Right renal pelvis (tissue), 4 donors: ENCODE measurements around the gene MED27. TPM values are rescaled to one million over a fixed set of nuclear protein-coding genes. Genes with fewer than 3 reads are reported as not detected.

Experiments used
- DNase-seq, 4 donors: peaks; one replicate each; pipeline ENCODE4 v3.0.0-alpha.2; 2013; ENCODE audit warnings: low read depth in 4 of 4, low spot score in 3 of 4, missing footprints in 1 of 4
- polyA plus RNA-seq, 4 donors: library from polyadenylated mRNA; unstranded; fragments of 120-200 nt; gene quantifications; one replicate each; pipeline ENCODE4 v1.2.1, GENCODE V29; 2013; ENCODE audit not compliant: insufficient read length in 4 of 4

MED27 gene
- polyA plus RNA-seq, 4 donors = 21.9 to 22.3 (median 22.2) TPM

DNA sequence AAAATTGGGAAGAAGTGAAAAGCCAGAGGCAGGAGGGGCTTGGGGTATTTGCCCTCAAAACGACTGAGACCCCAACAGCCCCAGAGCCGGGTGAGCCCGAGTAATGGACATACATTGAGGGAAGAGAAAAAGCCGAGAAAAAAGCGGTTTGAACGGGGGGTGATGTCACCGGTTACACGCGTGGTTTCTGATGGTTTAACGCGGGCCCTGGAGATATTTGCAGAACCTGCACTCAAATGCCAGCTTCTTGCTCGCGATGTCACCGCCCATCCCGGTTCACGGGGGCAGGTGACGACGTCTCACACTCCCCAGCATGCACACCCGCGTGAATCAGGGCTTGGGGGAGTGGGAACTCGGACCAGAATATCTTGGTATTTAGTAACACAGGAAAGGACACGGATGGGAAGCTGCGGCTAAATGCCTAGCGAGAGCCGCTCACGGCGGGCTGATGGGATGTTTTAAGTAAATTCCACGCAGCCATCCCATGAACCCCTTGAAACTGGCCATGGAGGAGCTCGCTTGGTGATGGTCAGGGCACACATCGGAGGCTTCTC lies 237.8 kb downstream of the MED27 start:
- no peak for DNase-seq

DNA sequence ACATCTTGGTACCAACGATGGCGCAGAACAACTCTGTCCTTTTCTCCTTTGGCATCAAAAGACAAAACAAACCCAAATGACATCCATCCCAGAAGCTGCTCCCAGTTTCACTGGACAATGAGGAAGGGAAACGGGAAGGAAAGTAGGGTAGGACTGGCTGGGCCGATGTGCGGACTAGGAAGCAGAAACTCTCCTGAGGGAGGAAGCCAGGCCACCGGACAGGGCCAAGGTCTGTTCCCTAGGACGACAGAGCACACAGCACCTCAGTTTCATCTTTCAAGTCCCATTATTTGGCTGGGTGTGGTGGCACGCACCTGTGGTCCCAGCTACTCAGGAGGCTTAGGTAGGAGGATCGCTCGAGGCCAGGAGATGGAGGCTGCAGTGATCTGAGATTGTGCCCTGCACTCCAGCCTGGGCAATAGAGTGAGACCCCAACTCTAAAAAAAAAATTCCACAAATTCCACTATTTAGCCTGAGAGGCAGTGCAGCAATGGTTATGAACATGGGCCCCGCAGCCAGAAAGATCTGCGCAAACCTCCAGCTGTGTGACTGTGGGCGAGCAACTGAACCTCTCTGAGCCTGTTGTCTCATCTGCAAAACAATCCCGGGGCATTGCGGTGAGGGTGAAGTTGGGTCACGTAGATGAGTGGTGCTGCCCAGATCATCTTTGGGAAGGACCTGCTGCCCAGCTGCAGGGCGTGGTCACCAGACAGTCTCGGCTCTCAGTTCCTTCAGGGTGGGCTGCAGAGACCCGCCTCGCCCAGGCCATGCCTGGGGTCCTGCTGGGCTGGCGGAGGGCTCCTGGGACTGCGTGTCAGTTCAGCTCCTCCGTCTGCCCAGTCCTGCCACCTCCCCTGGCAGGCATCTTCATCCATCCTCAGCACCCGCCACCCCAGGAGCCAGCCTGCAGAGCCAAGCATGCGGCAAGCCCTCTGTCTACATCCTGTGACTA lies 238.6 kb downstream of the MED27 start:
- no peak for DNase-seq

DNA sequence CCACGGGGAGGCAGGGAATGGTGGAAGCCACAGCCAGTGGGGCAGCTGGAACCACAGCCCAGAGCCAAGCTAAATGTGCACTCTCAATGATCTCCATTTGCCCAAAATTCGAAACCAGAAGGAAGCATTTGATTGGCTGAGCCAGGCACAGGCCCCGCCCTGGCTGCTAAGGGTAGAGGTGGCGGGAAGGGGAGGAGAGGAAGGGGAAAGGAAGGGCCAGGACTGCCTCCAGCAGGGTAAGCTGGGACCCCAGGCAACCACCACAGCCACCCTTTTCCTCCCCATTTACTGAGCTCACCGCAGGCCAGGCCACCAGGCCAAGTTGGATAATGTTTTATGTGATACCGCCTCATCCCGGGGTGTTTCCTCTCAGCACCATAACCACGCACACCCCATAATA lies 239.4 kb downstream of the MED27 start:
- no peak for DNase-seq

- no peak for DNase-seq
Observed at GRCh38 chr9:131839281-131840084, 240.2 kb downstream of the MED27 start.

DNA sequence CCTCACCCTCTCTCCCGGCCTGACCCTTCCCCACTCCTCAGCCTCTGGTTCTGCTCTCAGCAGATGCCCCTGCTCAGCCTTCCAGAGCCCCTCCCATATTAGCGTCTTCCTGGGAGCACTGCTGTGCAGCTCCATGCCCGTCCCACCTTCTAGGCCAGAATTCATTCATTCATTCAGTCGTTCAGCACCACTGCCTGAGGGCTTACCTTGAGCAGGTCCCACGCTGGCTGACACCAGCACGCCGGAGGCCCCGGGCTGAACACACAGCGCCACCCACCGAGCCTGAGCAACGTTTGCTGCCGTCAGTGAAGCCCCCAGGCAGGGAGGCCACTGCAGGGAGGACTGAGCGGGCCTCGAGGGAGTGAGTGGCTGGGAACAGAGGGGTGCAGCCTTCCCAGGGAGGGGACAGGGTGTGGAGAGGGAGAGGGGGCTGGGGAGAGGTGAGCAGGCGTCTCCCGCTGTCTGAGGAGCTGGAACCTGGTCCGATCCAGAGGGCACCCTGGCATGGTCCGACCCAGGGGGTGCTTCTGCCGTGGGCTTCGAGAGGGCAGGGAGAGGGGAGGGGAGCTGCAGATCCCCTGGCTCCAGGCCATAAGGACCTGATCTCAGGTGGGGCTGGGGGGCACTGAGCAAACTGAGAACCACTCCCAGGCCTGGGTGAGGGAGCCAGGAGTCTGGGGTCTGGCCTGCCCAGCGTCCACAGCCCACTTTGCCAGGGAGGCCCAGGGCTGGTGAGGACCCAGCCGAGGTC lies 241.0 kb downstream of the MED27 start:
- DNase-seq = no peak

- DNase-seq = no peak
Observed at GRCh38 chr9:131837836-131838235, 241.8 kb downstream of the MED27 start.

- no peak for DNase-seq
Observed at GRCh38 chr9:131837316-131837715, 242.4 kb downstream of the MED27 start.

GRCh38 chr9:131836607-131837315 lies 242.9 kb downstream of the MED27 start:
- DNase-seq = no peak

- no peak for DNase-seq
Observed at GRCh38 chr9:131836021-131836420, 243.6 kb downstream of the MED27 start.

DNA sequence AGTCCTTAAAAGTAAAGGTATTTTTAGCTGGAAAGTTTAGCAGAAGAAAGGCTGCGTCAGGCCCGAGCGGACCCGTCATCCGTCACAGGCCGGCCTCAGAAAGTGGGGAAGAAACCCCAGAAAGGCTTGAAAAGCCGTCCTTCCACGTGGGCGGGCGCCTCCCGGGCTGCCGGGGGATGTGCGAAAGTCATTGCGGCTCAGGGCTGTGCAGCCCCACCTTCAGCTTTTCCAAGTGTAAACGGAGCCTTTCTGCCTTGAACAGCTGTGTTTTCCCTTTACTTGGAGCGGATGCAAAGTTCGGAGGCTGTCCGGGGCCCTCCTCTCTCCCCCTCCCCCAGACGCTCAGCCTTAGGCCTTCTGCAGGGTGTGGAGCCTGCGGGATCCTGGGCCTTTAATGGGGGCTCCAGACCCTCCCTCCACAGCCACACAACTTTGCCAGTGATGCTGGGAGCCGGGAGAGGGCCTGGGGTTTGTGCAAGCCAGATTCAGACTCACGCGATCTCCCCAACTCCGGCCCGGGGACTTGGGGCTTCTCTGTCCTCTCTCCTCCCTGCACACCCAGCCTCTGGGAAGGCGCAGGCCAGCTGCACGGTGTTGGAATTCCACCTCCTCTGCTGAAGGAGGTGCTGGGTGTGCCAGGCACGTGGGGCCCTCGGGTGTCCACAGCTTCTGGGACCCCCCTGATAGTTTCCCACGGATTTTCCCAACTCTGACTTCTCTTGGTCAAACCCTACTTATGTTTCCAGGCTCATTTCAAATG lies 244.3 kb downstream of the MED27 start:
- peak; percentile 33 to 56 (median 36) for DNase-seq

GRCh38 chr9:131834721-131835120 lies 244.9 kb downstream of the MED27 start:
- no peak for DNase-seq

DNA sequence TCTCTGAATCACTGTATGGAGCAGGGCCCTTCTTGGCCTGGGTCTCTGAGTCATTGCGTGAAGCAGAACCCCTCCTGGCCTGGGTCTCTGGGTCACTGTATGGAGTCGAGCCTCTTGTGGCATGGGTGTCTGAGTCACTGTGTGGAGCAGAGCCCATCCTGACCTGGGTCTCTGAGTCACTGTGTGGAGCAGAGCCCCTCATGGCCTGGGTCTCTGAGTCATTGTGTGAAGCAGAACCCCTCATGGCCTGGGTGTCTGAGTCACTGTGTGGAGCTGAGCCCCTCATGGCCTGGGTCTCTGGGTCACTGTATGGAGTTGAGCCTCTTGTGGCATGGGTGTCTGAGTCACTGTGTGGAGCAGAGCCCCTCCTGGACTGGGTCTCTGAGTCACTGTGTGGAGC lies 245.8 kb downstream of the MED27 start:
- DNase-seq = no peak

GRCh38 chr9:131833083-131833482 lies 246.6 kb downstream of the MED27 start:
- DNase-seq = no peak

DNA sequence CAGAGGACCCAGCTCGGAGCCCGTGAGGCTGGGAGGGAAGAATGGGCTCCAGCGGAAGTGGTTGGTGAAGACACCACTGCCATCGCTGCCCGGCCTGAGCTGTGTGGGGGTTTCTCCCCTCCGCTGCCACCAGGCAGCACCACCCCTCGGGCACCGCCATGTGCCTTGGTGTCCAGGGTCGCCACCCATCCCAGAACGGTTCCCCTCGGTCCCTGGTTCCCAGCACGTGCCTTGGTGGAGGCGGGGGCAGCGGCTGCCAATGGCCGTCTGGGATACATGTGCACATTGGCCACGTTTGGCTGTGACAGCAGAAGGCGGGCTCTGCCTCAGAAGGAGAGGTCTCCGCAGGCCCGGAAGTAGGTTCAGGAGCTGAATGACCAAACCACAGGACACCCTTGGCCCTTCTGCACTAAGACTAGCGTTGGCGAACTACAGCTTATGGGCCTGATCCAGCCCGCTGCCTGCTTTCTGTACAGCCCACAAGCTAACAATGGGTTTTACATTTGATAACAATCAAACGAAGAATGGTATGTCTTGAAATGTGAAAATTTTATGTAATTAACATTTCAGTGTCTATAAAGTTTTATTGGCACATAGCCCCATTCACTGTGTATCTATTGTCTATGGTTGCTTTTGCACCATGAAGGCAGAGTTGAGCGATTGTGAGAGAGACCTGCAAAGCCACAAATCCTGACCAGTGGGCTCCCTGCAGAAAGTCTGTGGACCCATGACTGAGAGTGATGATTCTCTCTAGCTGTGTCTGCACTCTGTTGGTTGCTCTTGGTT lies 248.1 kb downstream of the MED27 start:
- DNase-seq = no peak

DNA sequence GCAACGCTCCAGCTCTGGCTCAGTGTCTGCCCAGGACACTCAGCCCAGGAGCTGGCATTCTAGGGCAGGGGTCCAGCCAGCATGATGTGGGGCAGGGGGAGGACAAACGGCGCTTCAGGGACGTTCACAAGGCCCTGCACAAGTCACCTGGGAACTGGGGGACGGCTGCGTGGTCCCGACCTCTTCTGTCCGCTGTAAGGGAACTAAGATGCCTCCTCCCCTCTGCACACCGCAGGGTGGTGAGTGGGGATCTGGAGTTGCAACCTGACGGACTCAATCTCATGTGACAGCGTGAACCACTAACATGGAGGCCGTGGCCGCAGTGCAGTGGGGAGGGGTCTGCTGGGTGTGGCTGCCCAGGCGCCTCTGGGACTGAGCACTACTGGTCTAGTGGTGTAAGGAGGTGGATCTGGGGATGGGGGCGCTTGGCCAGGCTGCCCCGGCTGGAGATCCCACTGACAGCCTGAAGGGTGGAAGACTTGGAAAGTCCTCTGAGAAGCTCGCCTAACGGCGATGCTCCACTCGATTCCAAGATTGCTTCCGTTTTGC lies 251.8 kb downstream of the MED27 start:
- DNase-seq = no peak

DNA sequence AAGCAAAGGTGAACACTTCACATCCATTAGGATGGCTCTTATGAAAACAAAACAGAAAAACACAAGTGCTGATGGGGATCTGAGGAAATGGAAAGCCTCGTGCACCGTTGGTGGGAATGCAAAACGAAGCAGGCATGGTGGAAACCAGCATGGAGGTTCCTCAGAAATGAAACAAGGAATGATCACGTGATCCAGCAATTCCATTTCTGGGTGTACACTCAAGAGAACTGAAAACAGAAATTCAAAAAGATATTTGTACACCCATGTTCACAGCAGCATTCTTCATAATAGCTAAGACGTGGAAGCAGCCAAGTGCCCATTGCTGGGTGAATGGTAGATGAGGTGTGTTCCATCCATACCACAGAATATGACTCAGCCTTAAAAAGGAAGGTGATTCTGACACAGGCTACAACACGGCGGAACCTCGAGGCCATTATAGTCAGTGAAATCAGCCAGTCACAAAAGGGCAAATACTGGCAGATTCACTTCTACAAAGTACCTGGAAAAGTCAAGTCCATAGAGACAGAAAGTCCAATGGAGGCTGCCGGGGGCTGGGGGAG lies 252.6 kb downstream of the MED27 start:
- DNase-seq = no peak

- DNase-seq = no peak
Observed at GRCh38 chr9:131826053-131826452, 253.6 kb downstream of the MED27 start.

DNA sequence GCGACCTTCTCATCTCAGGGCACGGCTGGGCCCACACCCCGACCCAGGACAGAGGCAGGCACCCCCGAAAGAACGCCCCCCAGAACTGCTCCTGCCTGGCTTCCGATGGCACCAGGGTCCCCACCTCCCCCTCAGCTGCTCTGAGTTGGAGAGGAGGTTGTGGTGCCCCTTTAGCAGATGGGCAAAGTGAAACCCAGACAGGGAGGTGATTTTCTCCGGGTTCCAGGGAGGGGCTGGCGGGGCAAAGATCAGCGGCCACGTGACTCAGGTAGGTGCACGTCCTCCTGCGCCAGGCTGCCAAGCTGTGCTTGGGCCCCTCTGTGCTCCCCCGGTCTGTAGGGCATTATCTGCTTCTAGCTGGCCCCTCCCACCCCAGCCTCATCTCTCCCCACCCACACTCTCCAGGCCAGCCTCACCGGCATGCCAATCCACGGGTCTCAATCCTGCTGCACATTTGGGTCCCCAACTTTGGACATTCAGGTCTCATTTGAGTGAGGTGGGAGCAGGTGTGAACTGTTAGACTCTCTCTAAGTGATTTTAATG lies 254.6 kb downstream of the MED27 start:
- DNase-seq = no peak
